Measurements from ENCODE around the gene ANGPT4.
"Not testable (repeated sequence)": the region's sequence is repeated elsewhere in the genome, so short reads cannot be mapped to it uniquely, and the experiment has no call there.

Gene ANGPT4

DNA sequence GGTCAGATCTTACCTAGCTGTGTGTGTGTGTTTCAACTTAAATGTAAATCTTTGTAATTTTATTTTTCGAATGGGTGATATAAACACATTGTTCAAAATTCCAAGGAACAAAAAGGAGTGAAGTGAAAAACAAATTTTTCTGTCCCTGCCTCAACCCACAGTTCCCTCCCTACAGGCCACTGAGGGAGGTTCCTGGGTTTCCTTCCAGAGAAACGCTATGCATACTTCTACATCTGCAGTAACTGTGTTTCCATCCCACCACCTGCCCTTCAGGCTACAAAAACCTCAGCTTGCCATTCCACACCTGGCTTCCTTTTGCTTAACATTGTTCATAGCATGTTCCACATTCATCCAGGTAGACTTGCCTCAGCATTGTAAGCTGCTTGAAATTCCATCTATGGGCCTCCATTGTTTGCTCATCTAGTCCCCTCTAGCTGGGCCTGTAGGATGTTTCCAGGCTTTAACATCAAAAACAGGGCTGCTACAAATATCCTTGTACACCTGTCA is 12.0 kb downstream of the ANGPT4 start:
- DNase-seq (ENCODE audit: low spot score), result no peak
- in situ Hi-C loops (cut with MboI; ENCODE audit: low pct_unique_long_range_greater_than_20kb, low sequenced_read_pairs, unreplicated experiment), result no loop called here
- TF ChIP-seq, protein P1, sequence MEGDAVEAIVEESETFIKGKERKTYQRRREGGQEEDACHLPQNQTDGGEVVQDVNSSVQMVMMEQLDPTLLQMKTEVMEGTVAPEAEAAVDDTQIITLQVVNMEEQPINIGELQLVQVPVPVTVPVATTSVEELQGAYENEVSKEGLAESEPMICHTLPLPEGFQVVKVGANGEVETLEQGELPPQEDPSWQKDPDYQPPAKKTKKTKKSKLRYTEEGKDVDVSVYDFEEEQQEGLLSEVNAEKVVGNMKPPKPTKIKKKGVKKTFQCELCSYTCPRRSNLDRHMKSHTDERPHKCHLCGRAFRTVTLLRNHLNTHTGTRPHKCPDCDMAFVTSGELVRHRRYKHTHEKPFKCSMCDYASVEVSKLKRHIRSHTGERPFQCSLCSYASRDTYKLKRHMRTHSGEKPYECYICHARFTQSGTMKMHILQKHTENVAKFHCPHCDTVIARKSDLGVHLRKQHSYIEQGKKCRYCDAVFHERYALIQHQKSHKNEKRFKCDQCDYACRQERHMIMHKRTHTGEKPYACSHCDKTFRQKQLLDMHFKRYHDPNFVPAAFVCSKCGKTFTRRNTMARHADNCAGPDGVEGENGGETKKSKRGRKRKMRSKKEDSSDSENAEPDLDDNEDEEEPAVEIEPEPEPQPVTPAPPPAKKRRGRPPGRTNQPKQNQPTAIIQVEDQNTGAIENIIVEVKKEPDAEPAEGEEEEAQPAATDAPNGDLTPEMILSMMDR (IDR thresholded peaks at IDR 0.05; ENCODE audit: extremely low read depth, insufficient read depth, missing control alignments), result no peak

DNA sequence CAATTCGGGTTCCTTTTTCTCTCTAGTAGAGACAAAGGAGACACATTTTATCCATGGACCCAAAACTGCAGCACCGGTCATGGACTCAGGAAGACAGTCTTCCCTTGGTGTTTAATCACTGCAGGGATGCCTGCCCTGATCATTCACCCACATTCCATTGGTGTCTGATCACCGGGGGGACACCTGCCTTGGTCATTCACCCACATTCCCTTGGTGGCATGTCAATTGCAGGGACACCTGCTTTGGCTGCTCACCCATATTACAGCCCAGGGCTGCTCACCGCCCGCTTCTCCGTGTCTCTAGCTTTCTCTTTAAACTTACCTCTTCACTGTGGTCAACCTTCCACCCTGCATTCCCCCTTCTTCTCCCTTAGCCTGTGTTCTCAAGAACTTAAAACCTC is 18.7 kb downstream of the ANGPT4 start:
- DNase-seq (ENCODE audit: low spot score); in situ Hi-C loops (cut with MboI; ENCODE audit: low pct_unique_long_range_greater_than_20kb, low sequenced_read_pairs, unreplicated experiment): not testable (repeated sequence)

DNA sequence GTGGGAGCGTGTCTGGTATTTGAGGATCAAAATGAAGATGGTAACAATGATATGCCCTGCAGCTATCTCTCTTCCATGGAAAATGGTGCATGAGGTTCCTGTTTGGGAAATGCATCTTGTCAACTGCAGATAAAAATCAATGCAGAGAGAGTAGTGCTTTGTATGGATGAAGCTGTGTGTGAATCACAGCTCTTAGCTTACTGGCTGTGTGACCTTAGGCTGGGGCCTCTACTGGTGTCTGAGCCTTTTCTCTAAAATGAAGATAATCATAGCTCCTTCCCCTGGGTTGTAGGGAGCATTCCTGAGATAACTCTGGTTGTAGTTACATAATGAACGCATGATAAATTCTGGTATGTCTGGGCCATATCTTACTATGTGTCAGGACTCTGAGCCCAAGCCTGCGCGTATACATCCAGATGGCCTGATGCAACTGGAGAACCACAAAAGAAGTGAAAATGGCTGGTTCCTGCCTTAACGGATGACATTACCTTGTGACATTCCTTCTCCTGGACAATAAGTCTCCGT is 19.6 kb downstream of the ANGPT4 start:
- TF ChIP-seq, protein P1 (IDR thresholded peaks at IDR 0.05; ENCODE audit: extremely low read depth, insufficient read depth, missing control alignments), result no peak

DNA sequence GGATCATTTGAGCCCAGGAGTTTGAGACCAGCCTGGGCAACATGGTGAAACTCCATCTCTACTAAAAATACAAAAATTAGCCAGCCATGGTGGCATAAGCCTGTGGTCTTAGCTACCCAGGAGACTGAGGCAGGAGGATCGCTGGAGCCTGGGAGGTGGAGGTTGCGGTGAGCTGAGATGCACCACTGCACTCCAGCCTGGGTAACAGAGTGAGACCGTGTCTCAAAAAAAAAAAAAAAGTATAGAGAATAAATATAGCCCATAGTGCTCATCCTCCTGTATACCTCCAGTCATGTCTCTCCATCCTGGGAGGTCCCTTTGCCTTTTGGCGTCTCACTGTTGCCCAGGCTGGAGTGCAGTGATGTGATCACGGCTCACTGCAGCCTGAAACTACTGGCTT is 23.8 kb downstream of the ANGPT4 start:
- in situ Hi-C loops (cut with MboI; ENCODE audit: low pct_unique_long_range_greater_than_20kb, low sequenced_read_pairs, unreplicated experiment); DNase-seq (ENCODE audit: low spot score): not testable (repeated sequence)

More for the DNA sequence above, 19.6 kb downstream of the ANGPT4 start:
- in situ Hi-C loops (cut with MboI; ENCODE audit: low pct_unique_long_range_greater_than_20kb, low sequenced_read_pairs, unreplicated experiment), result no loop called here
- DNase-seq (ENCODE audit: low spot score), result no peak

DNA sequence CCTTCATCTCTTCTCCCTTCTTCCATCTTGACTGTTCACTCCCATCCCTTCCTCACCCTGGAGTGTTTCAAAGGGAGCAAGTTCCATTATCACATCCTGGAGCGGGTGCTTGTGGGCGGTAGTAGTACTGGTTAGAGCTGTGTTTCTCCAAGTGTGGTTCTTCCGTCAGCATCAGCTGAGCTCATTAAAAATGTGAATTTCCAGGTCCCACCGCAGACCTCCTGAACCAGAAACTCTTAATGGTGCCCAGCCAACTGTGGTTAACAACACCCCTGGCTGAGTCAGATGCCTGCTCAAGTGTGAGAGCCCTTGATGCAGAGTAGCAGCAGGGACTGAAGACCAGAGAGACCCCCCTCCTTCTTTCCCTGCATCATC is 24.4 kb downstream of the ANGPT4 start:
- TF ChIP-seq, protein P1 (IDR thresholded peaks at IDR 0.05; ENCODE audit: extremely low read depth, insufficient read depth, missing control alignments), result no peak
- in situ Hi-C loops (cut with MboI; ENCODE audit: low pct_unique_long_range_greater_than_20kb, low sequenced_read_pairs, unreplicated experiment), result no loop called here
- no peak for DNase-seq (ENCODE audit: low spot score)

DNA sequence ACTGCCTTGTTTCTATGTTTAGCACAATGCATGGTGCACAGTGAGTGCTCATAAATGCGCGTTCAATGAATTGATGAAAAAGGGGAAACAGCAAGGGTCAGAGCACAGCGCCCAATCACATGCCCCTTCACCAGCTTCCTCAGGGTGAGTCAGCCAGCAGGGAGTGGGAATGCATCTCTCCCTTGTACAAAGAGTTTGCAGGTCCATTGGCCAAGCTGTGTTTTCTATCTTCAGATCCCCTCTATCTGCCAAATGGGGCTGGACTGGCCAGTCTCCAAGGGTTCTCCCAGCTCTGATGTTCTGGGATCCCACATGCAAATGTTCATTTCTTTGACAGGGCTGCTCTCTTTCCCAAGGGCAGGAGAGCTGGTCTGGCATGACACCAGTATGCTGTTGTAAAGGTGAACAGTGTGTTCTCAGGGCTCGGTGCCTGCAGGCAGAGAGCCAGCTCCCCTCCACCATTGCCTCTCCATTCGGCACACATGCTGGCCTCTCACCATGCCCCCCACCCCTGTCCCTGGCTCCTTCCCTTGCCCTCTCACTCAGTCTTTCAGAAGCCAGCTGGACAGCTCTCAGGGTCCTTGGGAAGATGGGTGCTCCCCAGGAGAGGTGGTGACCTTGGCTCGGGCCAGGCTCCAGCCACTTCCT is 25.0 kb downstream of the ANGPT4 start:
- no peak for DNase-seq (ENCODE audit: low spot score)
- in situ Hi-C loops (cut with MboI; ENCODE audit: low pct_unique_long_range_greater_than_20kb, low sequenced_read_pairs, unreplicated experiment), result no loop called here
- TF ChIP-seq, protein P1 (IDR thresholded peaks at IDR 0.05; ENCODE audit: extremely low read depth, insufficient read depth, missing control alignments), result no peak

DNA sequence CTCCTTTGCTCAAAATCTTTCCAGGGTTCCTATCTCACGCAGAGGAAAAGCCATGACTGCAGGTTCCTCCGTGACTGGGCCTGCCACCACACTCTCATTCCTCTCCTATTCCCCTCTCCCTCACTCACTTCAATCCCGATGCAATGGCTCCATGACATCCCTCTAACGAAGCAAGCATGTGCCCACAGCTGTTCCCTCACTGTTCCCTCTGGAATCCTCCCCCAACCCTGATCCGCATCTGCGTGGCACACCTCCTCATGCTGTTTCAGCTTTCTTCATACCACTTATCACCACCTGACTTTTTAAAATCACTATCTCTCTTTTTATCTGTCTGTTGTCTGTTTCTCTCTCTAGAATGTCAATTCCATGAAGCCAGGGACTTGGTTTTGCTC is 25.5 kb downstream of the ANGPT4 start:
- in situ Hi-C loops (cut with MboI; ENCODE audit: low pct_unique_long_range_greater_than_20kb, low sequenced_read_pairs, unreplicated experiment), result no loop called here
- DNase-seq (ENCODE audit: low spot score), result no peak
- TF ChIP-seq, protein P1 (IDR thresholded peaks at IDR 0.05; ENCODE audit: extremely low read depth, insufficient read depth, missing control alignments), result no peak
